Motor neuron (in vitro differentiated cells): ENCODE data around the gene SFMBT2. TPM values are rescaled to one million over a fixed set of nuclear protein-coding genes. Genes with fewer than 3 reads are reported as not detected.

Experiments
- ATAC-seq, 8 experiments: fragments of 200-7000 bp; cut with Tn5 transposase; replicated peaks in 6 of 8; 2 replicates each; pipeline ENCODE4 v1.8.0; 2021; ENCODE audit warnings: mild to moderate bottlenecking in 8 of 8, moderate library complexity in 8 of 8
- H3K27ac ChIP-seq, 2 donors: fragments of 250-450 bp; sonication (Bioruptor Pico); 2 replicates each; pipeline ENCODE4 v1.9.0; 2021; ENCODE audit warnings: antibody characterized with exemption in 2 of 2, mild to moderate bottlenecking in 2 of 2, moderate library complexity in 1 of 2
- H3K4me1 ChIP-seq, 2 donors: fragments of 250-450 bp; sonication (Bioruptor Pico); replicated peaks in 1 of 2; 2 replicates each; pipeline ENCODE4 v1.6.1; 2021; ENCODE audit warnings: antibody characterized with exemption in 2 of 2, mild to moderate bottlenecking in 2 of 2, moderate library complexity in 1 of 2
- H3K4me3 ChIP-seq, 5 donors: fragments of 250-450 bp; sonication (Bioruptor Pico); 2 replicates each; pipeline ENCODE4 v1.9.0; 2021; ENCODE audit warnings: antibody characterized with exemption in 5 of 5, mild to moderate bottlenecking in 5 of 5, moderate library complexity in 4 of 5
- WGBS, 10 experiments: fragments of 450-650 bp; shearing (Covaris generic); methylation state at CpG; one replicate each; pipeline ENCODE4 v1.0.0; 2022; 5-methylcytosine and 5-hydroxymethylcytosine counted together
- in situ Hi-C, 9 experiments: fragments of 400-800 bp; cut with MboI; loops; one replicate each; pipeline ENCODE4 v1.15.0; 2021; ENCODE audit warnings: low sequenced_read_pairs in 9 of 9, low pct_unique_long_range_greater_than_20kb in 2 of 9; ENCODE audit not compliant: unreplicated experiment in 9 of 9
- total RNA-seq, 8 experiments: library from RNA; unstranded; fragments of 300-600 nt; gene quantifications; 2 replicates each; pipeline versions ENCODE4 v1.2.3 to v1.2.4, GENCODE V29; 2022

SFMBT2 gene
- total RNA-seq, 8 experiments from 2014 or later, result 0.15 to 16.5 (median 11.9) TPM

DNA sequence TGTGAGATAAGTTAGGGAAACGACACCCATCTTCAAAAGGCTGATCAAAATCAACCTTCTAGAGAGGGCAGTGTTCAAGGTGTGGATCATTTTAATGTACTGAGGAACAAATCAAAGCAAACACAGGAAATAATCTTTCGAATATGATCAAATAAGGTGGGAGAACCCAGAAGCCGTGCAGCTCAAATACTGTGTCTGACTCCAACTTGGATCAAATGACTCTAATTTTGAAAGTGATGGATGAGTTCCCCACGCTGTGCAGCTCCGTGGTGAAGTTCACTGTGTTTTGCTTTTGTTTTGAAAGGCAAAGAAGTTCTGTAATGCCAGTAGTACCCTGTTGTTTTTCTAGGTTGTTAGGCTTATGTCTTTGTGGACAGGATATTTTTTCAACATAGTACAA lies 250.9 kb downstream of the SFMBT2 start:
- ATAC-seq, result no peak
- 0 to 100% (median 66%) methylated on average over 1 to 5 of the region's 5 CpGs for WGBS, 10 experiments

DNA sequence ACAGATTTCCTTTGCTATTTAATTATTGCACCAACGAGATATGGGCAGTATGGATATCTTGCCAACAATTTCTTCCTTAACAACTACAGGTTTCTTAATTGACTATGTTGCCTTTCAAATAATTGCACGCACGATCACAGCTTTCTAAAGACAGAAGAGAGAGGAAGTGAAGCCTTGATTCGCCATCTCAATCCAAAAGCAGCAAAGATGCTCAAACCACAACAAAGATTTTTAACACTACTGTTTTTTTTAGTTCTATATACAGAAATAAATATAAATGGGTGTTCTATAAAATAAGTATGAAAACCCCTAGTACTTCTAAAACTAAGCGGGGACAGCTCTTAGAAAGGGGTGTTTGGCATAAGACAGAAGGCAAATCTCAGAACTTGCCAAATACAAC lies 251.3 kb downstream of the SFMBT2 start:
- H3K4me1 ChIP-seq, result peaks cover 0 to 4% of the 10 kb centered on the region in 2 donors
- WGBS, 10 experiments, result 19 to 100% (median 93%) methylated on average over 1 to 5 of the region's 5 CpGs
- no peak for ATAC-seq
- no peak overlapping the region for H3K27ac ChIP-seq
- in situ Hi-C loops, result no loop called here
- no peak overlapping the region for H3K4me3 ChIP-seq

More for the DNA sequence above, 250.9 kb downstream of the SFMBT2 start:
- in situ Hi-C loops, result no loop called here
- Histone ChIP-seq H3K4me1 (peaks cover under 1 to 8% of the 10 kb centered on the region in 2 donors), H3K4me3 (no peak overlapping the region), H3K27ac (no peak overlapping the region)

GRCh38 chr10:7157091-7157490 lies 253.7 kb downstream of the SFMBT2 start:
- no peak overlapping the region for H3K4me3 ChIP-seq
- H3K27ac ChIP-seq, result no peak overlapping the region
- peaks cover 9 to 10% of the 10 kb centered on the region in 2 donors for H3K4me1 ChIP-seq
- no peak for ATAC-seq
- in situ Hi-C loops, result no loop called here
- 40 to 100% (median 86%) methylated on average over 1 to 2 of the region's 2 CpGs; no CpG with 5 or more reads in 2 of the 10 experiments for WGBS, 10 experiments

DNA sequence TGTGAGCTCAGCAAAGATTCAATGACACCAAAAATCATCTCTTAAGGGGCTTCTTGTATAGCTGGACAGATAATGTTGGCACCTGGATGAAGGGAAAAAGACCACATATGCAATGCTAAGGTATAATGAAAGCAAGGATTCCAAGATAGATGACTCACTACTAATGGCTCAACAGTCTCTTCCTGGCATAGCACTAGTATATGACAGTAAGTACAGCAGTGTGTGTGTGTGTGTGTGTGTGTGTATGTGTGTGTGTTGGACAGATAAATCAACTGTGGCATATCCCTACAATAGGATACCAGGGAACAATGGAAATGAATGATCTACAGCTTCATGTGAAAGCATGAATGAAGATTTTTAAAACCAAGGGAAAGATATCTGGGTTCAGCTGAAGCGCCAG lies 257.1 kb downstream of the SFMBT2 start:
- WGBS, 10 experiments, result 13 to 100% (median 67%) methylated on average over 1 of the region's 1 CpG; no CpG with 5 or more reads in 3 of the 10 experiments
- Histone ChIP-seq H3K4me1 (peaks cover 9 to 10% of the 10 kb centered on the region in 2 donors), H3K27ac (no peak overlapping the region), H3K4me3 (no peak overlapping the region)
- ATAC-seq, result peak in 5 of 8 experiments; percentile 89 to 97 (median 89)
- in situ Hi-C loops, result no loop called here

DNA sequence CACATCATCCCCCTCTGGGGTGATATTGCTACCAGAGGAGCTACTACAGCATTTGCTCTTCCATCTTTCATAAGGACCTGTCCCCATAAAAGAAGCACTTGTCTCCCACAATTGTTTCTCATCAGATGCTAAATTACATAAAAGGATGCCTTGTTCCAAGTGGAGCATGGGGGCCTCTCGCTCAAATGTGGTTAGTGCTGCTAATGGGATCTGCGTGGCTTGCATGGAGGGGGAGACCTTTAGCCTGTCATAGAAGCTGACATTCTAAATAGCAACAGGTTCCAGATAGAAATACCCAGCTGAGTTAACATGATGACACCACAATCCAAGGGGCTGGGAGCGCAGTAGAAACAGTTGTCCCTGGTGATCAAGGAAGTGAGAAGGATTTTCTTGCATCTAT lies 257.9 kb downstream of the SFMBT2 start:
- H3K4me3 ChIP-seq, result no peak overlapping the region
- WGBS, 10 experiments, result 11 to 100% (median 83%) methylated on average over 1 to 3 of the region's 3 CpGs; no CpG with 5 or more reads in 1 of the 10 experiments
- H3K4me1 ChIP-seq, result peaks cover 9 to 10% of the 10 kb centered on the region in 2 donors
- in situ Hi-C loops, result no loop called here
- H3K27ac ChIP-seq, result no peak overlapping the region
- ATAC-seq, result no peak

DNA sequence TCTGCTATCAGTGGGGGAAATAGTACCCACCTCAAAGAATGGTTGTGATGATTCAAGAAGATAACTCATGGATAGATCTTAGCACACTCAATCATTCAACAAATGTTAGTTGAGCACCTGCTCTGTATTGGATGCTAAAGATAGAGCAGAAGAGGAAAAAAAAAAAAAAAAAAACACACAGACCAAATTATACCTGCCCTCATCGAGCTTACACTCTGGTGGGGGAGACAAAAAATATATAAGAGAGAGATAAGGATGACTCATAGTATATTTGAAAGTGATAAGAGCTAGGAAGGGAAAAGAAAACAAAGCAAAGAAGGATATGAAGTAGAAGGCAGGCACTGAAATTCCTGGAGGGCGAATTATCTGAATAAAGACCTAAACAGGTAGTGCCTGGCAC lies 258.5 kb downstream of the SFMBT2 start:
- Histone ChIP-seq H3K4me3 (no peak overlapping the region), H3K4me1 (peaks cover 9 to 10% of the 10 kb centered on the region in 2 donors), H3K27ac (no peak overlapping the region)
- no peak for ATAC-seq
- in situ Hi-C loops, result no loop called here
- WGBS, 10 experiments, result 0 to 88% (median 60%) methylated on average over 2 of the region's 2 CpGs; no CpG with 5 or more reads in 2 of the 10 experiments

DNA sequence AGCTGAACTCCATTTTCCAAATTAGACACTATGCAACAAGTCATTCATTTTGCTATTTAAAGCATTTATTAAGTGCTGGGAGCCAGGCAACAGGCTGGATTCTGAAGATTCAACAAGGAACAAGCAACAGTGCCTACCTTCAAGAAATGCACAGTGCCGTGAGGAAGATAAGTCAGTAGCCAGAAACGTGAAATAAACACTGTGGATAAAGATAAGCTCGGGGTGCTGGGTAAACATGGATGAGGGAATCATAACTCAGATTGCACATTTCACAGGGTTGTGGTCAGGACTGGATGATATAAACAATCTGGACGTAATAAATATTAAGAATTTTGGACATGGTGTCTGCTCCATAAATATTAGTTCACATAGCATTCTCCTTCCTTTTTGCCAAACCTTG lies 259.3 kb downstream of the SFMBT2 start:
- in situ Hi-C loops, result no loop called here
- 0 to 100% (median 78%) methylated on average over 1 to 4 of the region's 4 CpGs; no CpG with 5 or more reads in 2 of the 10 experiments for WGBS, 10 experiments
- peaks cover 9 to 10% of the 10 kb centered on the region in 2 donors for H3K4me1 ChIP-seq
- no peak for ATAC-seq
- no peak overlapping the region for H3K27ac ChIP-seq
- H3K4me3 ChIP-seq, result no peak overlapping the region

GRCh38 chr10:7150349-7150748 lies 260.5 kb downstream of the SFMBT2 start:
- in situ Hi-C loops, result no loop called here
- 0 to 92% (median 50%) methylated on average over 1 to 3 of the region's 4 CpGs; no CpG with 5 or more reads in 3 of the 10 experiments for WGBS, 10 experiments
- Histone ChIP-seq H3K27ac (no peak overlapping the region), H3K4me3 (no peak overlapping the region), H3K4me1 (peaks cover 9 to 10% of the 10 kb centered on the region in 2 donors)
- ATAC-seq, result no peak

- WGBS, 10 experiments, result 0 to 93% (median 48%) methylated on average over 2 to 3 of the region's 3 CpGs
- ATAC-seq, result no peak
These were observed 264.6 kb downstream of the SFMBT2 start for GRCh38 chr10:7146189-7146588.

GRCh38 chr10:7136016-7136415 lies 274.8 kb downstream of the SFMBT2 start:
- Histone ChIP-seq H3K4me3 (no peak overlapping the region), H3K4me1 (no peaks in the 10 kb centered on the region), H3K27ac (no peak overlapping the region)
- ATAC-seq, result no peak
- in situ Hi-C loops, result no loop called here
- 0 to 100% (median 83%) methylated on average over 1 to 4 of the region's 5 CpGs; no CpG with 5 or more reads in 1 of the 10 experiments for WGBS, 10 experiments

More at GRCh38 chr10:7146189-7146588, 264.6 kb downstream of the SFMBT2 start:
- in situ Hi-C loops, result no loop called here
- no peak overlapping the region for H3K27ac ChIP-seq
- no peaks in the 10 kb centered on the region for H3K4me1 ChIP-seq
- H3K4me3 ChIP-seq, result no peak overlapping the region

- Histone ChIP-seq H3K27ac (no peak overlapping the region), H3K4me1 (no peaks in the 10 kb centered on the region), H3K4me3 (no peak overlapping the region)
- in situ Hi-C loops, result no loop called here
- ATAC-seq, result no peak
These were observed 275.6 kb downstream of the SFMBT2 start for GRCh38 chr10:7135188-7135587.

DNA sequence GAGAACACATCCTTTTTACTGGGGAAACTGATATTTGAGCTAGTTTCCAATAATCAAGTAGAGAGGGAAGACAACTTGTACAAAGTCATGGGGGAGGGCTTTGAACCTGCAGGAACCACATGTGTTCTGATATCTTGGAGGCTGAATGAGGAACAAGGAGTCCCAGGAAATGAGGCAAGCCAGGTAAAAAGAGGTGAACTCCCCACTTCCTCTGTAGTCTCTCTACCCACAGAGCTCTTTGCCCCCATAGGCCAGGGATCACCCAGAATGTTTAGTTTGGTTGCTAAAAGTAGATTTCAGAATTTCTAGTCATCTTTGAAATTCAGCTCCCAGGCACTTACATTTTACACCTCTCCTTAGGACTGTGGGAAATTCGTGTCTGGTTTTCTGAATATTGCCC lies 276.4 kb downstream of the SFMBT2 start:
- H3K4me1 ChIP-seq, result no peaks in the 10 kb centered on the region
- in situ Hi-C loops, result no loop called here
- H3K4me3 ChIP-seq, result no peak overlapping the region
- no peak overlapping the region for H3K27ac ChIP-seq
- no peak for ATAC-seq
- 0 to 63% (median 0%) methylated on average over 1 of the region's 1 CpG; no CpG with 5 or more reads in 4 of the 10 experiments for WGBS, 10 experiments

- Histone ChIP-seq H3K4me1 (no peaks in the 10 kb centered on the region), H3K27ac (no peak overlapping the region), H3K4me3 (no peak overlapping the region)
- no peak for ATAC-seq
- 5 to 97% (median 79%) methylated on average over 3 to 6 of the region's 6 CpGs; no CpG with 5 or more reads in 2 of the 10 experiments for WGBS, 10 experiments
- in situ Hi-C loops, result no loop called here
These were observed 276.9 kb downstream of the SFMBT2 start for GRCh38 chr10:7133958-7134357.

- in situ Hi-C loops, result no loop called here
- no peaks in the 10 kb centered on the region for H3K4me1 ChIP-seq
- 52 to 93% (median 84%) methylated on average over 7 to 8 of the region's 11 CpGs; no CpG with 5 or more reads in 5 of the 10 experiments for WGBS, 10 experiments
- H3K4me3 ChIP-seq, result no peak overlapping the region
- peak in 5 of 8 experiments; percentile 85 to 98 (median 97) for ATAC-seq
- no peak overlapping the region for H3K27ac ChIP-seq
These were observed 277.6 kb downstream of the SFMBT2 start for GRCh38 chr10:7133278-7133677.
